GM12878 (cell line): ENCODE results near the gene TCOF1. TPM values are rescaled to one million over a fixed set of nuclear protein-coding genes. Genes with fewer than 3 reads are reported as not detected.

Experiments
- ATAC-seq: fragments of 200-7000 bp; cut with Tn5 transposase; 3 replicates; pipeline ENCODE4 v1.9.1; 2020; ENCODE audit warnings: mild to moderate bottlenecking, moderate library complexity
- BruUV-seq: library from RNA; stranded (reverse); fragments of 400-500 nt; replicated peaks from 2 replicates; lab custom pipeline; 2021; lab: Mats Ljungman, UMichigan
- CTCF ChIA-PET: fragments of 300-600 bp; sonication (Branson Sonifier 250); formaldehyde crosslinking; extraction: SDS; loops from one replicate; lab custom pipeline; 2021; ENCODE audit warnings: inconsistent platforms; lab: Yijun Ruan, JAX
- POLR2A ChIA-PET: fragments of 350-600 bp; formaldehyde crosslinking; extraction: SDS; loops from one replicate; lab custom pipeline; 2021; ENCODE audit warnings: inconsistent platforms; lab: Charles Lee
- RAD21 ChIA-PET: fragments of 300-600 bp; sonication (Branson Sonifier 250); formaldehyde crosslinking; loops from one replicate; lab custom pipeline; 2023; ENCODE audit warnings: antibody characterized with exemption; ENCODE audit not compliant: unreplicated experiment; lab: Charles Lee
- SMC1A ChIA-PET: fragments of 300-600 bp; sonication (Branson Sonifier 250); formaldehyde crosslinking; loops from one replicate; lab custom pipeline; 2023; ENCODE audit not compliant: unreplicated experiment, uncharacterized antibody; lab: Charles Lee
- DNase-seq: peaks from one replicate; pipeline ENCODE4 v3.0.0-alpha.2; 2011; ENCODE audit warnings: low read depth, low spot score
- FAIRE-seq: peaks from 3 replicates; lab custom pipeline; 2011; peaks lifted over from hg19 to GRCh38; lab: Jason Lieb, UNC
- H2AFZ ChIP-seq: 2 replicates; pipeline ENCODE4 v1.6.0; 2011; ENCODE audit warnings: low read depth, low read length, control low read depth; ENCODE audit not compliant: control insufficient read depth
- H3K27ac ChIP-seq: 2 replicates; pipeline ENCODE4 v1.5.1; 2011; ENCODE audit warnings: control low read depth; ENCODE audit not compliant: control insufficient read depth, insufficient read depth
- H3K27me3 ChIP-seq, 2 experiments: replicated peaks in 1 of 2; 2 replicates each; pipeline versions ENCODE4 v1.6.0 to v1.6.1; 2011; ENCODE audit warnings: low read length in 1 of 2; ENCODE audit not compliant: control insufficient read depth in 2 of 2, insufficient read depth in 2 of 2
- H3K36me3 ChIP-seq, 2 experiments: 2 replicates each; pipeline ENCODE4 v1.5.1; 2011; ENCODE audit warnings: low read length in 1 of 2; ENCODE audit not compliant: control insufficient read depth in 2 of 2, insufficient read depth in 2 of 2
- H3K4me1 ChIP-seq: 2 replicates; pipeline ENCODE4 v1.6.1; 2011; ENCODE audit warnings: mild to moderate bottlenecking, low read length, moderate library complexity, mixed read lengths; ENCODE audit not compliant: control insufficient read depth, insufficient read depth
- H3K4me2 ChIP-seq: 2 replicates; pipeline ENCODE4 v1.6.0; 2011; ENCODE audit warnings: control low read depth; ENCODE audit not compliant: control insufficient read depth, insufficient read depth
- H3K4me3 ChIP-seq: fragments of 200-600 bp; sonication (generic); 2 replicates; pipeline ENCODE4 v1.5.1; 2016
- H3K79me2 ChIP-seq: 2 replicates; pipeline ENCODE4 v1.6.0; 2011; ENCODE audit warnings: low read length; ENCODE audit not compliant: control insufficient read depth, insufficient read depth
- H3K9ac ChIP-seq: 2 replicates; pipeline ENCODE4 v1.8.0; 2011; ENCODE audit warnings: low read length, control low read depth, mixed read lengths; ENCODE audit not compliant: control insufficient read depth, insufficient read depth
- H3K9me3 ChIP-seq: replicated peaks from 3 replicates; pipeline ENCODE4 v1.5.1; 2011; ENCODE audit warnings: mild to moderate bottlenecking, low read length; ENCODE audit not compliant: control insufficient read depth, insufficient read depth
- H4K20me1 ChIP-seq: 2 replicates; pipeline ENCODE4 v1.6.0; 2011; ENCODE audit not compliant: control insufficient read depth, insufficient read depth
- CREM ChIP-seq: IDR thresholded peaks from 2 replicates; pipeline ENCODE4 v1.6.1; 2014; ENCODE audit warnings: antibody characterized with exemption, low read depth
- ETV6 ChIP-seq, 2 experiments: fragments of 450-650 bp in 1 of 2; IDR thresholded peaks in 1 of 2; conservative IDR thresholded peaks in 1 of 2; 2 replicates each; pipeline ENCODE4 v1.6.1; 2014; ENCODE audit warnings: antibody characterized with exemption in 1 of 2, borderline replicate concordance in 1 of 2, low read depth in 1 of 2, mild to moderate bottlenecking in 1 of 2, moderate library complexity in 1 of 2
- FOS ChIP-seq: IDR thresholded peaks from 3 replicates; pipeline ENCODE4 v1.6.1; 2011; ENCODE audit warnings: borderline replicate concordance; ENCODE audit not compliant: insufficient read length; ENCODE audit errors: extremely low read depth
- FOXM1 ChIP-seq: IDR thresholded peaks from 2 replicates; pipeline ENCODE4 v1.6.1; 2012; ENCODE audit warnings: low read depth, mild to moderate bottlenecking, inconsistent platforms, low read length, moderate library complexity
- GABPA ChIP-seq: IDR thresholded peaks from 2 replicates; pipeline ENCODE4 v1.6.1; 2014; ENCODE audit warnings: antibody characterized with exemption, low read depth, mild to moderate bottlenecking, inconsistent platforms
- MEF2A ChIP-seq: IDR thresholded peaks from 2 replicates; pipeline ENCODE4 v1.6.1; 2011; ENCODE audit warnings: low read depth, mild to moderate bottlenecking, low read length, moderate library complexity; ENCODE audit not compliant: insufficient read depth
- MLLT1 ChIP-seq: fragments of 450-650 bp; IDR thresholded peaks from 2 replicates; pipeline ENCODE4 v1.6.1; 2016; ENCODE audit warnings: mild to moderate bottlenecking
- MYC ChIP-seq: IDR thresholded peaks from 2 replicates; pipeline ENCODE4 v1.6.1; 2011; ENCODE audit warnings: mild to moderate bottlenecking, low read length, moderate library complexity, inconsistent platforms; ENCODE audit not compliant: insufficient read depth, insufficient replicate concordance, insufficient read length, severe bottlenecking
- PKNOX1 ChIP-seq: fragments of 450-650 bp; IDR thresholded peaks from 2 replicates; pipeline ENCODE4 v1.6.1; 2016; ENCODE audit warnings: mild to moderate bottlenecking
- SIX5 ChIP-seq: IDR thresholded peaks from 2 replicates; pipeline ENCODE4 v1.6.1; 2011; ENCODE audit warnings: mild to moderate bottlenecking, low read depth, low read length, moderate library complexity; ENCODE audit not compliant: severe bottlenecking
- SMARCA5 ChIP-seq: fragments of 450-650 bp; IDR thresholded peaks from 2 replicates; pipeline ENCODE4 v1.6.1; 2017; ENCODE audit warnings: mild to moderate bottlenecking
- SMC3 ChIP-seq: IDR thresholded peaks from 2 replicates; pipeline ENCODE4 v1.6.1; 2011; ENCODE audit warnings: low read length, improper control_type of control experiment, borderline replicate concordance
- TBL1XR1 ChIP-seq: IDR thresholded peaks from 2 replicates; pipeline ENCODE4 v1.6.1; 2012; ENCODE audit warnings: low read depth, low read length, improper control_type of control experiment
- ZBTB33 ChIP-seq: fragments of 450-650 bp; IDR thresholded peaks from 2 replicates; pipeline ENCODE4 v1.6.1; 2017; ENCODE audit warnings: mild to moderate bottlenecking
- ZZZ3 ChIP-seq: IDR thresholded peaks from 2 replicates; pipeline ENCODE4 v1.6.1; 2011; ENCODE audit warnings: low read depth; ENCODE audit not compliant: control insufficient read depth, insufficient read length
- WGBS: methylation state at CpG from one replicate; pipeline ENCODE4 v1.1.6; 2016; ENCODE audit warnings: low lambda C conversion rate; ENCODE audit not compliant: insufficient replicate concordance, insufficient coverage; ENCODE audit errors: missing lambda C conversion rate; 5-methylcytosine and 5-hydroxymethylcytosine counted together
- in situ Hi-C: fragments of 300-500 bp; cut with MboI; formaldehyde crosslinking; loops from 9 replicates; pipeline ENCODE4 v1.14.3; 2018; ENCODE audit warnings: mixed read lengths
- intact Hi-C: fragments of 100-400 bp; cut with micrococcal nuclease; formaldehyde crosslinking; loops from one replicate; pipeline ENCODE4 v1.14.2; 2022; ENCODE audit not compliant: unreplicated experiment
- polyA plus RNA-seq, 11 experiments: library from polyadenylated mRNA; depleted of rRNA in 4 of 11; unstranded in 6 of 11; stranded (reverse) in 5 of 11; fragments of >200 nt; fragmentation: Nextera tagmentation in 4 of 11; fragmentation: Illumina TruSeq in 1 of 11; extraction: Ambion mirVana in 4 of 11; extraction: Trizol in 1 of 11; gene quantifications; 1 replicate in 1 of 11; 2 replicates in 10 of 11; pipeline versions ENCODE4 v1.2.1 to v1.2.3, GENCODE V29; 2011 to 2016; ENCODE audit warnings: inconsistent platforms in 2 of 11, missing spikeins in 2 of 11, low read depth in 1 of 11
- total RNA-seq, 4 experiments: library from RNA; depleted of rRNA in 3 of 4; stranded (reverse); fragments of >200 nt in 3 of 4; fragmentation: Illumina TruSeq in 1 of 4; extraction: Trizol in 1 of 4; gene quantifications; 2 replicates each; pipeline versions ENCODE4 v1.2.1 to v1.2.3, GENCODE V29; 2013 to 2021
- TF ChIP-seq, protein P1 (sequence below): fragments of 450-650 bp; formaldehyde crosslinking; IDR thresholded peaks from 2 replicates; pipeline ENCODE4 v1.4.0; 2022; ENCODE audit warnings: mild to moderate bottlenecking, moderate library complexity

TCOF1 gene
- total and polyA plus RNA-seq, 10 of the 15 experiments (the other 5 are each of a cell fraction or from before 2014, with no cell fraction given): 8.7 to 83.9 (median 38.9) TPM

- ChIA-PET SMC1A (no interaction called here), RAD21 (no interaction called here), POLR2A (no interaction called here), CTCF (interaction anchor here (1.3 kb wide), 1 partner anchor 11 kb away, joined by 3 read pairs; no protein-coding TSS in a partner anchor)
- no peak for FAIRE-seq
- H2AFZ ChIP-seq: no peak overlapping the region
- H3K9ac ChIP-seq: no peak overlapping the region
- H3K27me3 ChIP-seq: no peaks in the 10 kb centered on the region
- intact Hi-C loops: no loop called here
- WGBS: 46% methylated on average over 11 of the region's 11 CpGs
- no peak overlapping the region for H3K4me3 ChIP-seq
- DNase-seq: no peak
- H3K4me1 ChIP-seq: peaks cover 5% of the 10 kb centered on the region; the same call in 1 of the 2 replicates
- in situ Hi-C loops: no loop called here
- H3K4me2 ChIP-seq: no peak overlapping the region
- H3K36me3 ChIP-seq: no peaks in the 10 kb centered on the region
- no peaks in the 10 kb centered on the region for H3K9me3 ChIP-seq
- no TSS peak for BruUV-seq
- ATAC-seq: no peak
- H3K27ac ChIP-seq: no peak overlapping the region
- no peaks in the 10 kb centered on the region for H4K20me1 ChIP-seq
- H3K79me2 ChIP-seq: no peaks in the 10 kb centered on the region
- TF ChIP-seq CREM: no peak
- TF ChIP-seq MYC: no peak
- no peak for TF ChIP-seq ETV6 (conservative IDR thresholded peaks at IDR 0.05 in 1 of 2, IDR thresholded peaks at IDR 0.05 in 1 of 2; ENCODE audit: borderline replicate concordance in 1 of 2, low read depth in 1 of 2)
- TF ChIP-seq, protein P1, sequence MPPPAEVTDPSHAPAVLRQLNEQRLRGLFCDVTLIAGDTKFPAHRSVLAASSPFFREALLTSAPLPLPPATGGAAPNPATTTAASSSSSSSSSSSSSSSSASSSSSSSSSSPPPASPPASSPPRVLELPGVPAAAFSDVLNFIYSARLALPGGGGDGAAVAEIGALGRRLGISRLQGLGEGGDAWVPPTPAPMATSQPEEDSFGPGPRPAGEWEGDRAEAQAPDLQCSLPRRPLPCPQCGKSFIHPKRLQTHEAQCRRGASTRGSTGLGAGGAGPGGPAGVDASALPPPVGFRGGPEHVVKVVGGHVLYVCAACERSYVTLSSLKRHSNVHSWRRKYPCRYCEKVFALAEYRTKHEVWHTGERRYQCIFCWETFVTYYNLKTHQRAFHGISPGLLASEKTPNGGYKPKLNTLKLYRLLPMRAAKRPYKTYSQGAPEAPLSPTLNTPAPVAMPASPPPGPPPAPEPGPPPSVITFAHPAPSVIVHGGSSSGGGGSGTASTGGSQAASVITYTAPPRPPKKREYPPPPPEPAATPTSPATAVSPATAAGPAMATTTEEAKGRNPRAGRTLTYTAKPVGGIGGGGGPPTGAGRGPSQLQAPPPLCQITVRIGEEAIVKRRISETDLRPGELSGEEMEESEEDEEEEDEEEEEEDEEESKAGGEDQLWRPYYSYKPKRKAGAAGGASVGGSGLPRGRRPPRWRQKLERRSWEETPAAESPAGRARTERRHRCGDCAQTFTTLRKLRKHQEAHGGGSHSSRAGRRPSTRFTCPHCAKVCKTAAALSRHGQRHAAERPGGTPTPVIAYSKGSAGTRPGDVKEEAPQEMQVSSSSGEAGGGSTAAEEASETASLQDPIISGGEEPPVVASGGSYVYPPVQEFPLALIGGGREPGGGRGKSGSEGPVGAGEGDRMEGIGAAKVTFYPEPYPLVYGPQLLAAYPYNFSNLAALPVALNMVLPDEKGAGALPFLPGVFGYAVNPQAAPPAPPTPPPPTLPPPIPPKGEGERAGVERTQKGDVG (CRISPR knock-in tag): no peak
- no peak for TF ChIP-seq PKNOX1
- TF ChIP-seq SMARCA5: no peak
- TF ChIP-seq SIX5: no peak
- no peak for TF ChIP-seq MEF2A
- TF ChIP-seq FOXM1: no peak
- TF ChIP-seq SMC3: no peak
- no peak for TF ChIP-seq FOS
- no peak for TF ChIP-seq MLLT1
- TF ChIP-seq TBL1XR1: no peak
- no peak for TF ChIP-seq ZBTB33
- no peak for TF ChIP-seq GABPA
- TF ChIP-seq ZZZ3: no peak
Measured at GRCh38 chr5:150338546-150338945, 19.0 kb upstream of the TCOF1 start.
